DMS53 treated with DMSO at 0.1 percent for 48 hours (cell line): ENCODE measurements around the gene H2AZ2.
"Not testable (repeated sequence)": the region's sequence is repeated elsewhere in the genome, so short reads cannot be mapped to it uniquely, and the experiment has no call there.

Source experiments
- DNase-seq: peaks from one replicate; lab custom pipeline; 2025; ENCODE audit not compliant: unreplicated experiment; lab: John Stamatoyannopoulos, UW

H2AZ2 gene

DNA sequence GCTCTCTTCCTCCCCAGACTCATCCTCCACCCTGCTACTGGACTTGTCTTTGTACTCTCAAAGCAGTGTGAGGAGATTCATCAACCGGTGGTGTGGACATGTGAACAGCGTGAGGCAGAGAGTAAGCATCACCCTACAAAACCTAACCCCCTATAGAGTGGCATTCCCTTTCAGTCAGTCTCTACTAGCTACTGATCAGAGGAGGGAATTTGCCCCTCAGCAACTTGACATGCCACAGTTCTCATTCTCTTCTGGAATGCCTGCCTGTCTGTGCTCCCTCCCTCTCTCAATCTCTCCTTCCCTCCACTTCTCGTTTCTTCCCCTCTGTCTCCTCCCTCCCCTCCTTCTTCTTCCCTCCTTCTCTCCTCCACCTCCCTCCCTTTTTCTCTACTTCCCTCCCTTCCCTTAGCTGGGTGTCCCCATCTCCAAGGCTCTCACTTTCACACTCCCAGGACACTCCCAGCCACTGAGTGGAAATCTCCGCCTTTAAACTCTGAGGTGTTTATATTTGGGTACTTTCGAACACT, 24.6 kb downstream of the H2AZ2 start:
- no peak for DNase-seq

DNA sequence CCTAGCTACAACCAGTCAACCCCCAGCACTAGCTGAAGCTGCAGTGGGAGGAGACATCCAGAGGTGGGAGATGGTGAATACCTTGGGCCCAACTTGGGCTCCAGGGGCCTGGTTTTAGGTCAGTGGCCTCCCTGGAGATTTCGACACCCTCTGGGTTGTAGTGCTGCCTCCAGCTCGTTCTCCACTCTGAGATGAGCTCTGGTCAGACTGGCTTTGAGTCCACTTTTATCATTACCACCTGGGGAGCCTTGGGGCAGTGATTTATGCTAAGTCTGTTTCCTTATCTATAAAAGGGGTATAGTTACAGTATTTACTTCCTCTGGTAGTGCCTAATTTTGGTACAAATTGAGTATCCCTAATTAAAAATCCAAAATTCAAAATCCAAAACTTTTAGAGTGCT, 28.6 kb downstream of the H2AZ2 start:
- DNase-seq = no peak

DNA sequence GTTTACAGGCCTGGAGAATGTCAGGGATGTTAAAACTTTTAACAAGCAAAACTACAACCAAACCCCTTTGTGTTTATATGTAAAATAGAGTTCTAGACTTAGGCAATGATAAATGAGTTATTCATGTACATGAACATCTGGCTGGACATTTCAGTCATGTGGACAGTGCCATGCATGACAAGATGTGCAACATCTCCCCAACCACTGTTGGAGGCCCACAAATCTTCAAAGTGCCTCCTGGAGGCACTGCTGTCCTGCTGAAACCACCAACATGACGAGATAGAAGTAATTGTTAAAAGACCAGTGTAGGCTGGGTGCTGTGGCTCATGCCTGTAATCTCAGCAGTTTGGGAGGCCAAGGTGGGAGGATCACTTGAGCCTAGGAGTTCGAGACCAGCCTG, 33.0 kb downstream of the H2AZ2 start:
- DNase-seq = no peak

DNA sequence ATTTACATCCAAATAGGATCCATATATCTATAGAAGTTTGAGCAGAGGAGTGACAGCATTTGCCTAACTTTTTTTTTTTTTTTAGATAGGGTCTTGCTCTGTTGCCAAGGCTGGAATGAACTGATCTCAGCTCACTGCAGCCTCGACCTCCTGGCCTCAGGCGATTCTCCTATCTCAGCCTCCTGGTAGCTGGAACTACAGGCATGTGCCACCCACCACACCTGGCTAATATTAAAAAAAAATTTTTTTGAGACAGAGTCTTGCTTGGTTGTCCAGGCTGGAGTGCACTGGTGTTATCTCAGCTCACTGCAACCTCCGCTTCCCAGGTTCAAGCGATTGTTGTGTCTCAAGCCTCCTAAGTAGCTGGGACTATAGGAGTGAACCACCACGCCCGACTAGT, 36.3 kb downstream of the H2AZ2 start:
- DNase-seq = no peak

DNA sequence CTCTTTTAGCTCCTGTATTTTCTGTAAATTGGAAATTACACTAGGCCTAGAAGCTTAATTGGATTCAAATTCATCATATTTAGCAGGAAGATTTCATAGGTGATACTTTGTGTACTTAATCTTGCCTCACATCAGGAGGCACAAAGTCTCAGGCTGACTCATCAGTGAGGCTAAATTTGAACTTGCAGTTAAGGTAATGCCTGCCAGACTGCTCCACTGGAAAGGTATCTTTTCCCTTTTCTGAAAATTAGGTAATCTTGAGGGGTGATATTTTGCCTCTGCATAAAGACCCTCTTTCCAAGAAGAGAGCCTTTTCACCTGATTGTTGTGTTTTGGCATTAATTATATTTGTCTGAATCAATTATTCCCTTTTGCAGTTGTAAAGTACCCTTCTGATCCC, 36.8 kb downstream of the H2AZ2 start:
- DNase-seq = no peak

DNA sequence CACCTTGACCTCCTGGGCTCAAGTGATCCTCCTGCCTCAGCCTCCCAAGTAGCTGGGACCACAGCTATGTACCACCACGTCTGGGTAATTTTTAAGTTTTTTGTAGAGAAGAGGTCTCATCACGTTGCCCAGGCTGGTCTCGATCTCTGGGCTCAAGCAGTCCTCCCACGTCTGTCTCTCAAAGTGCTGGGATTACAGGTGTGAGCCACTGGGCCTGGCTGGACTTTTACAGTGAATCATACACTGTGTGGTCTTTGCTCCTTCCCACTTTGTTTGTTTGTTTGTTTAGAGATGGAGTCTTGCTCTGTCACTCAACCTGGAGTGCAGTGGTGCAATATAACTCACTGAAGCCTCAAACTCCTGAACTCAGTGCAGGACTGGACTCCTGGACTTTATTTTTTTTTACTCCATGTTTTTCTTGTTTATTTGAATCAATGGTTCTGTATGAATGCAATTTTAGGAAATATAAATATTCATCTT, 38.9 kb downstream of the H2AZ2 start:
- no peak for DNase-seq

DNA sequence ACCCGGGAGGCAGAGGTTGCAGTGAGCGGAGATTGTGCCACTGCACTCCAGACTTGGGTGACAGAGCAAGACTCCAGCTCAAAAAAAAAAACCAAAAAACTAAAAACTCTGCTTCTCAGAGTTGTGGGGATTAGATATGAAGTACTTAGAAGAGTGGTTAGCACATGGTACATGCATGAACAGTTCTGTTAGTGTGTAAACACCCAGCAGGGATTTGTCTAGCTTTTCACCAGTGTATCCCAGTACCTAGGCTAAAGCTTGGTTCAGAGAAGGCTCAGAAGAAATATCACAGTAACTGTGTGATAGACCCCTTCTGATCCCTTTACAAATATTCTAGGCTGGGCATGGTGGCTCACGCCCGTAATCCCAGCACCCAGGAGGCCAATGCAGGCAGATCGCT, 41.9 kb downstream of the H2AZ2 start:
- no peak for DNase-seq

DNA sequence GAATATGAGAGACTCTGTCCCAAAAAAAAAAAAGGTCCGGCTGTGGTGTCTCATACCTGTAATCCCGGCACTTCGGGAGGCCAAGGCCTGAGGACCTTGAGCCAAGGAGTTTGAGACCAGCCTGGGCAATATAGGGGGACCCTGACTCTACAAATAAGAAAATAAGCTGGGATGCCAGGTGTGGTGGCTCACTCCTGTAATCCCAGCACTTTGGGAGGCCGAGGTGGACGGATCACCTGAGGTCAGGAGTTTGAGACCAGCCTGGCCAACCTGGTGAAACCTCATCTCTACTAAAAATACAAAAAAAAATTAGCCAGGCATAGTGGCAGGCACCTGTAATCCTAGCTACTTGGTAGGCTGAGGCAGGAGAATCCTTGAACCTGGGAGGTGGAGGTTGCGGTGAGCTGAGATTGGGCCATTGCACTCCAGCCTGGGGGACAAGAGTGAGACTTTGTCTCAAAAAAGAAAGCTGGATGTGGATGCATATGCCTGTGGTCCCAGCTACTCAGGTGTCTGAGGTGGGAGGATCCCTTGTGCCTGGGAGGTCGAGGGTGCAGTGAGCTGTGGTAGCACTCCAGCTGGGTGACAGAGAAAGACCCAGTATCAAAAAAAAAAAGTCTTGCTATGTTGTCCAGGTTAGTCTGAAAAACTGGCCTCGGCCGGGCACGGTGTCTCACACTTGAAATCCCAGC, 43.9 kb downstream of the H2AZ2 start:
- DNase-seq = not testable (repeated sequence)

DNA sequence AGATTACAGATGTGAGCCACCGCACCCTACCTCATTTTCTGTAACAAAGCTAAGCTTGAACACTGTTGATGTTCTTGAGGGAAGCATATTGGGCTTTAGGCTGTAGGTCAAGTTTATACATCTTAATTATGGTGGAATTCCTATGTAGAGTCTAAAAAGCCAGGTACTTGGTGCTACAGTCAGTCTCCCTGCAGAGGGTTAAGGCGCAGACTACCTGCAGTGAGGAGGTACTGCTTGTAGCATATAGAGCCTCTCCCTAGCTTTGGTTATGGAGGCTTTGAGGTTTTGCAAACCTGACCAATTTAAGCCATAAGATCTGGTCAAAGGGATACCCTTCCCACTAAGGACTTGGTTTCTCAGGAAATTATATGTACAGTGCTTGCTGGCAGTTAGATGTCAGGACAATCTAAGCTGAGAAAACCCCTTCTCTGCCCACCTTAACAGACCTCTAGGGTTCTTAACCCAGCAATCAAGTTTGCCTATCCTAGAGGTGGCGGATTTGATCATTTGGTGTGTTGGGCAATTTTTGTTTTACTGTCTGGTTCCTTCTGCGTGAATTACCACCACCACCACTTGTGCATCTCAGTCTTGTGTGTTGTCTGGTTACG, 45.4 kb downstream of the H2AZ2 start:
- DNase-seq = no peak

DNA sequence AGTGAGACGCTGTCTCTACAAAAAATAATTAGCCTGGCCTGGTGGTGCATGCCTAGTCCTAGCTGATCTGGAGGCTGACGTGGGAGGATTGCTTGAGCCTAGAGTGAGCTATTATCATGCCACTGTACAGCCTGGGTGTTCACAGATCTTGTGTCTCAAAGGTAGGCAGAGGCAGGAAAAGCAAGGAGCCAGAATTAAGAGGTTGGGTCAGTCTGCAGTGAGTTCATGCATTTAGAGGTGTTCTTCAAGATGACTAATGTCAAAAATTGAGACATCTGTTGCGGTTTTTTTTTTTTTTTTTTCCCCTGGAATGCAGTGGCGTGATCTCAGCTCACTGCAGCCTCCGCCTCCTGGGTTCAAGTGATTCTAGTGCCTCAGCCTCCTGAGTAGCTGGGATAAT, 46.0 kb downstream of the H2AZ2 start:
- DNase-seq = no peak

DNA sequence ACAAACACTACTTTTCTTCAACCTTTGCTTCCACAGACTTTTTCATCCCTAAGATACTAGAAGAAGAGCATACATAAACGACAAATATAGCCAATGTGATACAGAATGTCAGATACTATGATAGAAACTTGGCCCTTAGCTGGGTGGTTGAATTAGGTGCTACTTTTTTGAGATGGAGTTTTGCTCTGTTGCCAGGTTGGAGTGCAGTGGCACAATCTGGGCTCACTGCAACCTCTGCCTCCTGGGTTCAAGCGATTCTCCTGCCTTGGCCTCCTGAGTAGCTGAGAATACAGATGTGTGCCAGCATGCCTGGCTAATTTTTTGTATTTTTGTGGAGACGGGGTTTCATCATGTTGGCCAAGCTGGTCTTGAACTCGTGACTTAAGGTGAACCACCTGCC, 47.9 kb downstream of the H2AZ2 start:
- DNase-seq = no peak

DNA sequence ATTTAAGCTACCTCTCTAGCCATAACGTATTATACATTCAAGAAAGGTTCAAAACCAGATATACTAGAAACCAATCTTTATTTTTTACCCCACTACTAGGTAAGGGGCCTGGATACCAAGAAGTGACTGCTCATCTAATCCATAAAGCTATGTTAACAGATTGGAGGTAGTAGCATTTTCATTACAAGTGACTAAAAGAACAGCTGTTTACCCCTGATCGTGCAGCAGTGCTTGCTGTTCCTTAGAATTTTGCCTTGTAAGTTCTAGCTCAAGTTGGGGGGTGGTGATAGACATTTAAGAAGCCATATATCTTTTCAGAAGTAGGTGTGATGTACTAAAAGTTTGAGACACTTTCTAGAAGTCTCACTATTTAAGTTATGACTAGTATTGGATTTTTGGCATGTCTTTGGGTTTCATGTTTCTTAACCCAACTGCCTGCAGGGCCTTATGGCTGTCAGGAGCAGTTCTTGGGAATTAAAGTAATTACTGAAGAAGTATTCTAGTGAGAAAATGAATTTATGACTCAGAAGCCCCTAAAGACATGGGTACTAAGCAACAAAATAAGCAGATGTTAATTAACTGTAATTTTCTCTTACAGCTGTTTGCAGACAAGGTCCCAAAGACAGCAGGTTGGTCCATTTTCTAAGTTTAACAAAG, 49.1 kb downstream of the H2AZ2 start:
- no peak for DNase-seq

DNA sequence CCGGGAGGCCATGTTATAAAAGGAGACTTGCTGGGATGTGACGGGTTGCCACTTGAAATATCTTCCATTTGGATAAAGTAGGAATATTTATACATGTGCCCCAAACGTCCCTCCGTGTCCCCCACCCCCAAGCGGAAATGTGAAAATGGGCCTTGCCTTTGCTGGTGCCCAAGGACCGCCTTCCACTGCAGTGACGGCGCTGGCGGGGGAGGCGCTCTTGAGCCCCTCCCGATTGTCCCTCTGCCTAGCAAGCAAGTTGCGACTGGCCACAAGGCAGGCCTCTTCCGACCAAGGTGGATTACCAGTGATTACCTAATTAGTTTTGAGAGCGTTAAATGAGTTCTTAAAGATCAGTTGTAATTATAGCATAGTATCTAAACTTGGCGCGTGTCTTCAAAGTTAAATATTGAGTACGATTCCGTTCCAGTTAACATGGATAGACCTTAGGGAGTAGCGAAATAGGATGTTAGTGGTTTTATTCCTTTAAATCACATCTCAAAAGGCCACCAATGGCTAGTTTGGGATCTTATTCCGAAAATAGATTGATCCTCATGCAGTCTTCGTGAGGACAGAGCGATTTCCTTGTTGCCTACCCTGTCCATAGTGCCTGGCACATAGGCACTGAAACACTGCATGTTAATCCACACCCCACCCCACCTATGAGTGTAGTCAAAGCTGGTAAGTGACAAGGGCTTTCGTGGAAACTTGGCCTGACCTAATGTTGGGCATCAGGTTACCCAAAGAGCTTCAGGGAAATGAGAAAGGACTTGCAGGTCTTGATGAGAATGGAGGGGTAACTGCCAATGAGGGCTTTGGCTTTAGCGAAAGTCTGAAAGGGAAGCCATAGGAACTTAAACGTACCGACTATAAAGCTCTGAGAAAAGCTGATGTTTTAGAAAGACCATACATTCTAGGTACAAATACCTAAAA, 50.3 kb downstream of the H2AZ2 start:
- peak; percentile 72 for DNase-seq

DNA sequence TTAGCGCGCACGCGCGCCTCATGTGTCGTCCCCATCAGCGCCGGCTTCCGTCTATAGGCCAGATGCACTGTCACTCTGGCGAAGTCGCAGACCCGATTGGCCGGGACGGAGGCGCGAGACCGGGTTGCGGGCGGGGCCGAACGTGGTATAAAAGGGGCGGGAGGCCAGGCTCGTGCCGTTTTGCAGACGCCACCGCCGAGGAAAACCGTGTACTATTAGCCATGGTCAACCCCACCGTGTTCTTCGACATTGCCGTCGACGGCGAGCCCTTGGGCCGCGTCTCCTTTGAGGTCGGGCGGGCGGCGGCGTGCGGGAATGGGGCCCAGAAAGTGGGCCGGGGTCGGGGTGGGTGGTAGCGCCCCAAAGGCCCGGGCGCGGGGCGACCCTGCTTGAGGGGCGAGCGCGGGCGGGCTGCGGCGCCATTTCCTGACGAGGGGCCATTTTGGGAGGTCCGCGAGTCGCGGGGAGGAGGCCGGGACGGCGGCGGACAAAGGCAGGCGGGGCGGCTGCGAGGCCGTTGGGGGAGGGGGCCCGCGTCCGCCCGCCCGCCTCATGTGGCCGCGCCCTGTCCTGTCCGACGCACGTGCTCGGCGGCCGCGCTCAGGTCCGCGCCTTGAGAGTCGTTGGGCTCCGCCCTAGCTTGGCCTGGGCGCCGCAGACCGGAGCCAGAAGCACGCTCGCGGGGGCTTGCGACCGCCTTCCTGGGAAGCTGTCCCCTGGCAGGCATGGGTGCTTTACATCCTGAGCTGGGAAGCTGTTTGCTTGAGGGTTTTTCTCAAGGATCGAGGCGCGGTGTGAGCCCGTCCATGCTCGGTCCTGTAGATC, 51.2 kb downstream of the H2AZ2 start, which contains the start of gene PPIA:
PPIA (plus strand) TSS at position 178 of the 825 bp plus-strand sequence; CDS start at position 222, 44 bp downstream.
- peak; percentile 91 for DNase-seq

DNA sequence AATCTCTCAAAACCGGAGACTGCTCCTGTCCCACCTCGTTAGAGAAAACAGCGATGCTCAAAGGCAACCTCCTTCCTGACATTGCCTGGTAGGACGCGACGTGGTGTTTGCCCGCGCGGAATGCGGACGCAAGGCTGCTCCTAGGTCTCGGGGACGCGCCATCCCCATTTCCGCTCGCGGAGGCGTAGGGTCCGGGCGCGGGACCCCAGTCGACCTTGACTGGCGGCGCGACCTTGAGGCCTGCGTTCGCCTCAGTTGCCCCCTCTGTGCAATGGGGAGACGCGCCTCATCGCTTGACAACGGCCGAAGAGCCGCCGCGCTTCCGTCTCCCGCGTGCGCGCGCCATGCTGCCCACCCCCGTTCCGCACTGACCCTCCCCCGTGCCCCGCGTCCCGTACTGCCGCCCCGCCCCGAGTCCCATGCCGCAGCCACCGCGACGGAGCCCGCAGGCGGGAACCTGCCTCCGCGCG, 51.8 kb downstream of the H2AZ2 start:
- DNase-seq = peak; percentile 52

DNA sequence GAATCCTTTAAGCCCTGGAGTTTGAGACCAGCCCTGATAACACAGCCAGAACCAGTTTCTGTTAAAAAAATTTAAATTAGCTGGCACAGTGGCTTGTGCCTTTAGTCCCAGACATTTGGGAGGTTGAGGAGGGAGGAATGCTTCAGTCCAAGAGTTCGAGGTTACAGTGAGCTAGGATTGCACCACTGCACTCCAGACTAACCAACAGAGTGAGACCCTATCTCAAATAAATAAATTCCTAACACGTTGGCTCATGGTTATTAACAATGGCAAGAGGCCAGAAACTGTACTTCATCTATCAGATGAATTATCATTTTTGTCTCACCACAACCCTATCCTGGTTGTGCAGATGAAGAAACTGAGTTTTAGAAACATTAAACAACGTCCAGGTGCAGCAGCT, 53.6 kb downstream of the H2AZ2 start:
- no peak for DNase-seq

DNA sequence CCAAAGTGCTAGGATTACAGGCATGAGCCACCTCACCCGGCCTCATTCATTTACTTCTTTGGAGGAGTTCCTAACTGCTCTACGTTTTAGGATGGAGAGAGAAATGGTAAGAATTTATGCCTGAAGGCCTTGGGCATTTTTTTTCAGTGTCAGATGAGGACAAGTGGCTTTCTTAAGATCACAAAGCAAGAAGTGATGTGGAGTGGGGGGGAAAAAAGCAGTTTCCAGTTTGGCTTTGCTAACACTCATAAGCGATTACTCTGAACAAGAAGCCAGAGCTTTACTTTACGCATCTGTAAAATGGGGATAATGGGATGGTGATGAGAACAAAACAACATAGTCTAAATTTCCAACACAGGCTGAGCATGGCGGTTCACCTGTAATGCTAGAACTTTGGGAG, 54.0 kb downstream of the H2AZ2 start:
- DNase-seq = no peak

DNA sequence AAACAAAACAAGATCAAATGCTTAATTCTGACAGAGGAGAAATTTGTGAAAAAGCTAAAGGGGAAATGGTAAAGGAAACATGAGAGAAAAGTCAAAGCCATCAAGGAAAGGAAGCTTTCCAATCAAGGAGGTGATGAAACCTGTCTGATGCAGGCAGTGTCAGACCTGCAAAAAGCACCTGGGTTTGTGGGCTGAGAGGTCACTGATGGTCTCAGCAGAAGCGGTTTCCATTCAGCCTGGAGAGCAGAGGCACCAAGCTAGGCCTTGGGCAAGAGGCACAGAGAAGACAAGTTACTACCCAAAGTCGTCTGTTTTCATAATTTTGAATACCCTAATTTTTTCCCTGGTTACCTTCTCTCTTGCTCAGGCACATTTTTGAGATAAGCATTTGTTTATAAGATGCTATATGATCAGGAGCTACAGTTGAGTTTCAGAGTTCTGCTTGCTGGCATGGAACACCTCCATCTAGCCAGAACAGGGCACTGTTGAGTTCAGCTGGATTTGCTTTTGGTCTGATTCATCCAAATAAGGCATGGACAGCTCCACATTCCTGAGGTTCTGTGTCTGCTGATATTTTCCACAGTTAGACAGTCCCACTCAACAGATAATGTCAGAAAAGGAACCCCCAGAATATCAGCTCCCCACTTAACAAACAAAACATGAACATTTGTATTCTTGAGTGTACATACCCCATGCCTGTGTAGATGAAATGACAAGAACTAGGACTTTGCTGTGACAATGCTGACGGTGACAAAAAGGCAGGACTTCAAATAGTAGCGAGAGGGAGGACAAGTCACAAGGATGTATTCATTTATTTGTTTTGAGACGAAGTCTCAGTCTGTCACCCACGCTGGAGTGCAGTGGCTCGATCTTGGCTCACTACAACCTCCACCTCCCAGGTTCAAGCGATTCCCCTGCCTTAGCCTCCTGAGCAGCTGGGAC, 56.3 kb downstream of the H2AZ2 start:
- DNase-seq = no peak

DNA sequence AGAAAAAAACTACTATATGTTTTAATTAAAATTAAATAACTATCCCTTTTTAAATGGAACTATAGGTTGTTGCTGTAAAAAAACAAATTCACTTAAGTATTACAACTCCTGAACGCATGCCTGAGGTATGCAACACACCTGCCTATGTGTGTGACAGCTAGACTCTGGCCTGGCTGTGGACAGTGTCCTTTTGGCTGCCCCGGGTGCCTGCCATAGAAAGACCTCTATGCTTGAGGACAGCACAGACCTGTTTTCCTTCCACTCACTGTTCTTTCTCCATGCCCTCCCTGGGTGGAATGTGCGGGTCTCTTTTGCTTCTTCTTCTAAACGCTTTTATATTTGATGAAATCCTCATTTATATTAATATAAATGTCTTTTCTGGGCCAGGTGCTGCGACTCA, 57.9 kb downstream of the H2AZ2 start:
- DNase-seq = no peak
